H1 (cell line): ENCODE results near the gene SECISBP2L. TPM values are rescaled to one million over a fixed set of nuclear protein-coding genes. Genes with fewer than 3 reads are reported as not detected.

Experiments used
- CBX8 ChIP-seq: fragments of 300-800, 300-1000 bp; sonication (generic); IDR thresholded peaks from 2 replicates; pipeline ENCODE4 v1.7.1; 2016; ENCODE audit warnings: low read depth, low read length, borderline replicate concordance
- CTCF ChIP-seq, 3 experiments: IDR thresholded peaks; 1 replicate in 2 of 3; 2 replicates in 1 of 3; pipeline versions ENCODE4 v1.5.1 to v1.6.1; 2011; ENCODE audit warnings: low read length in 3 of 3, mild to moderate bottlenecking in 3 of 3, inconsistent platforms in 2 of 3, low read depth in 1 of 3, moderate library complexity in 1 of 3; ENCODE audit not compliant: insufficient read depth in 1 of 3; ENCODE audit errors: control extremely low read depth in 1 of 3
- GABPA ChIP-seq: IDR thresholded peaks from 2 replicates; pipeline ENCODE4 v1.6.1; 2011; ENCODE audit warnings: mild to moderate bottlenecking, low read length, moderate library complexity, borderline replicate concordance; ENCODE audit not compliant: insufficient read depth
- HDAC2 ChIP-seq, 2 experiments: fragments of 300-600 bp in 1 of 2; sonication (generic) in 1 of 2; IDR thresholded peaks; 2 replicates each; pipeline ENCODE4 v1.6.1; 2011 to 2012; ENCODE audit warnings: low read depth in 2 of 2, low read length in 2 of 2, mild to moderate bottlenecking in 2 of 2, moderate library complexity in 2 of 2, borderline replicate concordance in 1 of 2, inconsistent platforms in 1 of 2
- JUND ChIP-seq: IDR thresholded peaks from 2 replicates; pipeline ENCODE4 v1.6.1; 2011; ENCODE audit warnings: mild to moderate bottlenecking, improper control_type of control experiment, low read length
- MAFK ChIP-seq: IDR thresholded peaks from 2 replicates; pipeline ENCODE4 v1.6.1; 2012; ENCODE audit warnings: low read depth, mild to moderate bottlenecking, improper control_type of control experiment, low read length
- ZNF274 ChIP-seq: IDR thresholded peaks from 2 replicates; pipeline ENCODE4 v1.7.0; 2012; ENCODE audit warnings: low read length, borderline replicate concordance; ENCODE audit errors: extremely low read depth
- polyA plus RNA-seq, 7 experiments: library from polyadenylated mRNA; depleted of rRNA in 3 of 7; stranded (reverse) in 5 of 7; unstranded in 2 of 7; fragments of >200 nt in 5 of 7; fragments of 200-250 nt in 2 of 7; gene quantifications; 1 replicate in 5 of 7; 2 replicates in 1 of 7; 4 replicates in 1 of 7; pipeline versions ENCODE4 v1.2.1 to v1.2.3, GENCODE V29; 2011 to 2013; ENCODE audit warnings: missing spikeins in 2 of 7, mixed read lengths in 2 of 7
- total RNA-seq: library from RNA; stranded (reverse); fragmentation: NEBNext Ultra II Directional; extraction: Animal tissue kit (Norgen Biotek cat#: 25700); gene quantifications from 2 replicates; pipeline ENCODE4 v1.2.1, GENCODE V29; 2021

The SECISBP2L gene
- total and polyA plus RNA-seq, 2 of the 8 experiments (the other 6 are each of a cell fraction or from before 2014, with no cell fraction given), result 7.6 to 22.8 TPM

GRCh38 chr15:49044766-49045606 is 1.3 kb downstream of the SECISBP2L start (continued):
- TF ChIP-seq CTCF (IDR thresholded peaks at IDR 0.05; ENCODE audit: control extremely low read depth in 1 of 3, insufficient read depth in 1 of 3, low read depth in 1 of 3, low read length in 3 of 3), result no peak
- no peak for TF ChIP-seq HDAC2 (IDR thresholded peaks at IDR 0.05; ENCODE audit: borderline replicate concordance in 1 of 2, low read depth in 2 of 2, low read length in 2 of 2)
- no peak for TF ChIP-seq MAFK
- TF ChIP-seq CBX8, result no peak
- TF ChIP-seq JUND, result no peak
- no peak for TF ChIP-seq ZNF274
- TF ChIP-seq GABPA, result no peak
